ENCODE data around the gene MERTK. TPM values are rescaled to one million over a fixed set of nuclear protein-coding genes. Genes with fewer than 3 reads are reported as not detected.

MERTK gene
- total and polyA plus RNA-seq, 10 of the 15 experiments (the other 5 are each of a cell fraction or from before 2014, with no cell fraction given) = 0.13 to 30.6 (median 0.50) TPM

DNA sequence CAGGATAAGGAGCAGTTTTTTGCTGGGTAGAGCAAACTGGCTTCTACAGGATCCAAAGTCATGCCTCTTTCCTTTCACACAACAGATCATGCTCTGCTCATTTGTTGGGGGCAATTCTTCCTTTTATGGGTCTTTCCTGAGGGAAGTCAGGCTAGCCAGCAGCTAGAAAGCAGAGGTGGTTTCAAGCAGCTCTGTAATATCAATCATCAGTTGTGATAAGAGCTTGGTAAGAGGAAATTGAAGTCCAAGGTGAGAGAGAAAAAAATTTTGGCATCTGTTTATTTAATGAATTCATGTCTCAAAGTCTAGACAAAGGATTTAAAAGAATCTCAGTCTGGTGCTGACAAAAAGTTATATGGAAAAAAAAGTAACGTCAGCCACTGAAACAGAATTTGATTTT, 162.9 kb downstream of the MERTK start (continued):
- TF ChIP-seq, protein P1, sequence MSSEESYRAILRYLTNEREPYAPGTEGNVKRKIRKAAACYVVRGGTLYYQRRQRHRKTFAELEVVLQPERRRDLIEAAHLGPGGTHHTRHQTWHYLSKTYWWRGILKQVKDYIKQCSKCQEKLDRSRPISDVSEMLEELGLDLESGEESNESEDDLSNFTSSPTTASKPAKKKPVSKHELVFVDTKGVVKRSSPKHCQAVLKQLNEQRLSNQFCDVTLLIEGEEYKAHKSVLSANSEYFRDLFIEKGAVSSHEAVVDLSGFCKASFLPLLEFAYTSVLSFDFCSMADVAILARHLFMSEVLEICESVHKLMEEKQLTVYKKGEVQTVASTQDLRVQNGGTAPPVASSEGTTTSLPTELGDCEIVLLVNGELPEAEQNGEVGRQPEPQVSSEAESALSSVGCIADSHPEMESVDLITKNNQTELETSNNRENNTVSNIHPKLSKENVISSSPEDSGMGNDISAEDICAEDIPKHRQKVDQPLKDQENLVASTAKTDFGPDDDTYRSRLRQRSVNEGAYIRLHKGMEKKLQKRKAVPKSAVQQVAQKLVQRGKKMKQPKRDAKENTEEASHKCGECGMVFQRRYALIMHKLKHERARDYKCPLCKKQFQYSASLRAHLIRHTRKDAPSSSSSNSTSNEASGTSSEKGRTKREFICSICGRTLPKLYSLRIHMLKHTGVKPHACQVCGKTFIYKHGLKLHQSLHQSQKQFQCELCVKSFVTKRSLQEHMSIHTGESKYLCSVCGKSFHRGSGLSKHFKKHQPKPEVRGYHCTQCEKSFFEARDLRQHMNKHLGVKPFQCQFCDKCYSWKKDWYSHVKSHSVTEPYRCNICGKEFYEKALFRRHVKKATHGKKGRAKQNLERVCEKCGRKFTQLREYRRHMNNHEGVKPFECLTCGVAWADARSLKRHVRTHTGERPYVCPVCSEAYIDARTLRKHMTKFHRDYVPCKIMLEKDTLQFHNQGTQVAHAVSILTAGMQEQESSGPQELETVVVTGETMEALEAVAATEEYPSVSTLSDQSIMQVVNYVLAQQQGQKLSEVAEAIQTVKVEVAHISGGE (CRISPR knock-in tag; IDR thresholded peaks at IDR 0.05) = no peak
- TF ChIP-seq, protein P2, sequence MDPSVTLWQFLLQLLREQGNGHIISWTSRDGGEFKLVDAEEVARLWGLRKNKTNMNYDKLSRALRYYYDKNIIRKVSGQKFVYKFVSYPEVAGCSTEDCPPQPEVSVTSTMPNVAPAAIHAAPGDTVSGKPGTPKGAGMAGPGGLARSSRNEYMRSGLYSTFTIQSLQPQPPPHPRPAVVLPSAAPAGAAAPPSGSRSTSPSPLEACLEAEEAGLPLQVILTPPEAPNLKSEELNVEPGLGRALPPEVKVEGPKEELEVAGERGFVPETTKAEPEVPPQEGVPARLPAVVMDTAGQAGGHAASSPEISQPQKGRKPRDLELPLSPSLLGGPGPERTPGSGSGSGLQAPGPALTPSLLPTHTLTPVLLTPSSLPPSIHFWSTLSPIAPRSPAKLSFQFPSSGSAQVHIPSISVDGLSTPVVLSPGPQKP (IDR thresholded peaks at IDR 0.05; ENCODE audit: low read depth, low read length) = no peak
- no peak for TF ChIP-seq NBN (IDR thresholded peaks at IDR 0.05)
- TF ChIP-seq, protein P3, sequence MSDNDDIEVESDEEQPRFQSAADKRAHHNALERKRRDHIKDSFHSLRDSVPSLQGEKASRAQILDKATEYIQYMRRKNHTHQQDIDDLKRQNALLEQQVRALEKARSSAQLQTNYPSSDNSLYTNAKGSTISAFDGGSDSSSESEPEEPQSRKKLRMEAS (IDR thresholded peaks at IDR 0.05; ENCODE audit: low read depth, low read length) = no peak
- no peak for TF ChIP-seq SIN3A (IDR thresholded peaks at IDR 0.05; ENCODE audit: low read depth, low read length)
- no peak for TF ChIP-seq FOXK2 (IDR thresholded peaks at IDR 0.05)

DNA sequence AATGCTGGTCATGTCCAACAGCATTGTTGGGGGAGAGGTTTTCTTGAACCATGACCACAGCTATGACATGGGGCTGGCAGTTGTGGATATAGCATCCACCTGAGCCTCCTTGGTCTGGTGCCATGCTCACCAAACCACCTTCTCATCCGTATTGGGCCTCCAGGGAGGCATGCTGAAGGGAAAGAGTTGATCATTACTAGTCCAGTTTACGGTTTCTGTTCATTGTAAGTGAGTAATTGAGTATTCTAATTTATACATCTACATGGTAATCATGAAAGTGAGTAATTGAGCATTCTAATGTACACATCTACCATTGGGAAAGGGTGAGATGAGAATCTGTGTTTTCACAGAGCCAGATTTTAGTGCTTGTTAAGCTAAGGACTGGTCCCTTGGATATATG, 163.4 kb downstream of the MERTK start:
- Histone ChIP-seq H3K36me3 (ENCODE audit: control insufficient read depth in 2 of 2, insufficient read depth in 2 of 2, low read length in 1 of 2) (peaks cover 0 to 30% of the 10 kb centered on the region in 2 experiments; a peak in 3 of 4 replicates), H3K4me1 (ENCODE audit: control insufficient read depth, insufficient read depth, low read length) (peaks cover 27% of the 10 kb centered on the region), H3K79me2 (ENCODE audit: control insufficient read depth, insufficient read depth, low read length) (peaks cover 17% of the 10 kb centered on the region), H4K20me1 (ENCODE audit: control insufficient read depth, insufficient read depth) (no peaks in the 10 kb centered on the region), H3K27me3 (replicated peaks in 1 of 2; ENCODE audit: control insufficient read depth in 2 of 2, insufficient read depth in 2 of 2, low read length in 1 of 2) (no peaks in the 10 kb centered on the region), H3K27ac (ENCODE audit: control insufficient read depth, insufficient read depth) (no peak overlapping the region), H3K4me2 (ENCODE audit: control insufficient read depth, insufficient read depth) (no peak overlapping the region), H2AFZ (ENCODE audit: control insufficient read depth, low read depth, low read length) (no peak overlapping the region), H3K9ac (ENCODE audit: control insufficient read depth, insufficient read depth, low read length) (no peak overlapping the region), H3K4me3 (no peak overlapping the region), H3K9me3 (replicated peaks; ENCODE audit: control insufficient read depth, insufficient read depth, low read length) (peaks cover 8% of the 10 kb centered on the region)
- no peak for DNase-seq (ENCODE audit: low read depth, low spot score)
- ChIA-PET POLR2A (no interaction called here), SMC1A (ENCODE audit: uncharacterized antibody, unreplicated experiment) (interaction anchor here (2.6 kb wide), 1 partner anchor 12 kb away, joined by 10 read pairs; no protein-coding TSS in a partner anchor), RAD21 (ENCODE audit: unreplicated experiment) (no interaction called here), CTCF (no interaction called here)
- BruUV-seq (replicated peaks) = no TSS peak
- in situ Hi-C loops (cut with MboI) = no loop called here
- no peak for ATAC-seq
- intact Hi-C loops (cut with micrococcal nuclease; ENCODE audit: unreplicated experiment) = no loop called here
- FAIRE-seq = no peak
- 51% methylated on average over 2 of the region's 2 CpGs for WGBS (ENCODE audit: insufficient coverage, insufficient replicate concordance, low lambda C conversion rate, missing lambda C conversion rate)
- no peak for TF ChIP-seq CHD1 (IDR thresholded peaks at IDR 0.05; ENCODE audit: low read depth, low read length)
- TF ChIP-seq NR2C2 (IDR thresholded peaks at IDR 0.05; ENCODE audit: borderline replicate concordance, control insufficient read depth, insufficient read length, low read depth) = no peak
- no peak for TF ChIP-seq GABPA (IDR thresholded peaks at IDR 0.05; ENCODE audit: low read depth)
- TF ChIP-seq MYC (IDR thresholded peaks at IDR 0.05; ENCODE audit: insufficient read depth, insufficient read length, insufficient replicate concordance, low read length, severe bottlenecking) = no peak
- TF ChIP-seq, protein P4, sequence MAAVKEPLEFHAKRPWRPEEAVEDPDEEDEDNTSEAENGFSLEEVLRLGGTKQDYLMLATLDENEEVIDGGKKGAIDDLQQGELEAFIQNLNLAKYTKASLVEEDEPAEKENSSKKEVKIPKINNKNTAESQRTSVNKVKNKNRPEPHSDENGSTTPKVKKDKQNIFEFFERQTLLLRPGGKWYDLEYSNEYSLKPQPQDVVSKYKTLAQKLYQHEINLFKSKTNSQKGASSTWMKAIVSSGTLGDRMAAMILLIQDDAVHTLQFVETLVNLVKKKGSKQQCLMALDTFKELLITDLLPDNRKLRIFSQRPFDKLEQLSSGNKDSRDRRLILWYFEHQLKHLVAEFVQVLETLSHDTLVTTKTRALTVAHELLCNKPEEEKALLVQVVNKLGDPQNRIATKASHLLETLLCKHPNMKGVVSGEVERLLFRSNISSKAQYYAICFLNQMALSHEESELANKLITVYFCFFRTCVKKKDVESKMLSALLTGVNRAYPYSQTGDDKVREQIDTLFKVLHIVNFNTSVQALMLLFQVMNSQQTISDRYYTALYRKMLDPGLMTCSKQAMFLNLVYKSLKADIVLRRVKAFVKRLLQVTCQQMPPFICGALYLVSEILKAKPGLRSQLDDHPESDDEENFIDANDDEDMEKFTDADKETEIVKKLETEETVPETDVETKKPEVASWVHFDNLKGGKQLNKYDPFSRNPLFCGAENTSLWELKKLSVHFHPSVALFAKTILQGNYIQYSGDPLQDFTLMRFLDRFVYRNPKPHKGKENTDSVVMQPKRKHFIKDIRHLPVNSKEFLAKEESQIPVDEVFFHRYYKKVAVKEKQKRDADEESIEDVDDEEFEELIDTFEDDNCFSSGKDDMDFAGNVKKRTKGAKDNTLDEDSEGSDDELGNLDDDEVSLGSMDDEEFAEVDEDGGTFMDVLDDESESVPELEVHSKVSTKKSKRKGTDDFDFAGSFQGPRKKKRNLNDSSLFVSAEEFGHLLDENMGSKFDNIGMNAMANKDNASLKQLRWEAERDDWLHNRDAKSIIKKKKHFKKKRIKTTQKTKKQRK (IDR thresholded peaks at IDR 0.05; ENCODE audit: low read depth, low read length) = no peak
- TF ChIP-seq GATAD2B (conservative IDR thresholded peaks at IDR 0.05; ENCODE audit: low read depth) = no peak
- no peak for TF ChIP-seq FOS (IDR thresholded peaks at IDR 0.05; ENCODE audit: borderline replicate concordance, extremely low read depth, insufficient read length)
- TF ChIP-seq POLR2AphosphoS2 (IDR thresholded peaks at IDR 0.05; ENCODE audit: low read depth, low read length) = no peak
- no peak for TF ChIP-seq BCL11A (IDR thresholded peaks at IDR 0.05; ENCODE audit: low read depth, low read length)
- TF ChIP-seq TAF1 (IDR thresholded peaks at IDR 0.05; ENCODE audit: borderline replicate concordance, low read depth, low read length) = no peak

All from GM12878 (cell line).